ENCODE results near the gene ARHGEF9. TPM values are rescaled to one million over a fixed set of nuclear protein-coding genes. Genes with fewer than 3 reads are reported as not detected.

The ARHGEF9 gene
- polyA plus RNA-seq, 1 of the 3 experiments (the other 2 are of a cell fraction) = 6.4 TPM

GRCh38 chrX:63702556-63702955 is 82.5 kb downstream of the ARHGEF9 start (continued):
- TF ChIP-seq, protein P1, sequence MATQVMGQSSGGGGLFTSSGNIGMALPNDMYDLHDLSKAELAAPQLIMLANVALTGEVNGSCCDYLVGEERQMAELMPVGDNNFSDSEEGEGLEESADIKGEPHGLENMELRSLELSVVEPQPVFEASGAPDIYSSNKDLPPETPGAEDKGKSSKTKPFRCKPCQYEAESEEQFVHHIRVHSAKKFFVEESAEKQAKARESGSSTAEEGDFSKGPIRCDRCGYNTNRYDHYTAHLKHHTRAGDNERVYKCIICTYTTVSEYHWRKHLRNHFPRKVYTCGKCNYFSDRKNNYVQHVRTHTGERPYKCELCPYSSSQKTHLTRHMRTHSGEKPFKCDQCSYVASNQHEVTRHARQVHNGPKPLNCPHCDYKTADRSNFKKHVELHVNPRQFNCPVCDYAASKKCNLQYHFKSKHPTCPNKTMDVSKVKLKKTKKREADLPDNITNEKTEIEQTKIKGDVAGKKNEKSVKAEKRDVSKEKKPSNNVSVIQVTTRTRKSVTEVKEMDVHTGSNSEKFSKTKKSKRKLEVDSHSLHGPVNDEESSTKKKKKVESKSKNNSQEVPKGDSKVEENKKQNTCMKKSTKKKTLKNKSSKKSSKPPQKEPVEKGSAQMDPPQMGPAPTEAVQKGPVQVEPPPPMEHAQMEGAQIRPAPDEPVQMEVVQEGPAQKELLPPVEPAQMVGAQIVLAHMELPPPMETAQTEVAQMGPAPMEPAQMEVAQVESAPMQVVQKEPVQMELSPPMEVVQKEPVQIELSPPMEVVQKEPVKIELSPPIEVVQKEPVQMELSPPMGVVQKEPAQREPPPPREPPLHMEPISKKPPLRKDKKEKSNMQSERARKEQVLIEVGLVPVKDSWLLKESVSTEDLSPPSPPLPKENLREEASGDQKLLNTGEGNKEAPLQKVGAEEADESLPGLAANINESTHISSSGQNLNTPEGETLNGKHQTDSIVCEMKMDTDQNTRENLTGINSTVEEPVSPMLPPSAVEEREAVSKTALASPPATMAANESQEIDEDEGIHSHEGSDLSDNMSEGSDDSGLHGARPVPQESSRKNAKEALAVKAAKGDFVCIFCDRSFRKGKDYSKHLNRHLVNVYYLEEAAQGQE (IDR thresholded peaks at IDR 0.05; ENCODE audit: low read depth, low read length) = no peak
- no peak for TF ChIP-seq TEAD4 (IDR thresholded peaks at IDR 0.05; ENCODE audit: borderline replicate concordance, insufficient read depth)
- no peak for TF ChIP-seq RAD21 (IDR thresholded peaks at IDR 0.05; ENCODE audit: low read length)
- no peak for TF ChIP-seq MEF2A (IDR thresholded peaks at IDR 0.05; ENCODE audit: borderline replicate concordance, low read depth)
- TF ChIP-seq RFX5 (IDR thresholded peaks at IDR 0.05; ENCODE audit: low read length) = no peak
- no peak for TF ChIP-seq USF1 (IDR thresholded peaks at IDR 0.05; ENCODE audit: borderline replicate concordance, low read depth)

DNA sequence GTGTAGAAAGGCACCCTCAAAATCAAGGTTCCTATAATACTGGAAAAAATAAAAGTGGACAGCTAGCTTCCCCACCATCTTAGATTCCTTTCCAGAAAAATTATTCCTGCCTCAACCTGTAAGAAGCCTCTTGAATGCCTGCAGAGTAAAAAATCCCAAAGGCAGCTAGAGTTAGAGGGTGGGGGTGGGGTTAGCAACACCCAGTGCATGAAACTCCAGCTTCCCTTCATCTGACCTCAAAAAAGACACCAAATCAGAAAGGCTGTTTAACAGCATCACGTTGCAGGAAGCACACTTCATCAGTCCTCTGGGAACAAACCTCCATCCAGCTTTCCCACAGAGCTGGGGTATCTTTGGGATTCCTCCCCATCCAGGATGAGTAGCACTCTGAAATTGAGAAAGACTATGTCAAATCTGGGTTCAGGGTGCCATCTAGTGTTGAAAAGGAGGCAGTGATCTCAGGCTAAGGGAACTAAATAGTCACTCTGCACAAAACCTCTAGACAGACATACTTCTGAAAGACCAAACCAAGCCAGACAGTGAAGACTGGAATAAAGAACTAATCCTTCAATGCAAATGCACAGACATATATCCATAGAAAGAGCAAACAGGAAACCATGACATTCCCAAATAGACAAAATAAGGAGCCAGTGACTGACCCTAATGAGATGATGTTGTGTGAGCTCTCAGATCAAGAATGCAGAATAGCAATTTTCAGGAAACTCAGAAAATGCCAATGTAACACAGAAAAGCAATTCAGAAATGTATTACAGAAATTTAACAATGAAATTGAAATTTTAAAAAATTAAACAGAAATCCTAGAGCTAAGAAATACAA is 97.9 kb downstream of the ARHGEF9 start:
- Histone ChIP-seq H3K27ac (ENCODE audit: low read depth in 2 of 2, low read length in 1 of 2) (no peak overlapping the region), H3K36me3 (replicated peaks in 1 of 2; ENCODE audit: control insufficient read depth in 1 of 2, insufficient read depth in 2 of 2, low read length in 1 of 2) (peaks cover 0 to 6% of the 10 kb centered on the region in 2 experiments), H3K9me2 (no peaks in the 10 kb centered on the region), H3K9me3 (peaks cover 7% of the 10 kb centered on the region), H3K4me2 (no peak overlapping the region), H3K79me2 (ENCODE audit: insufficient read depth) (no peaks in the 10 kb centered on the region), H3K4me3 (ENCODE audit: low read depth in 2 of 2, low read length in 1 of 2) (no peak overlapping the region), H3K4me1 (ENCODE audit: control insufficient read depth in 1 of 2, insufficient read depth in 2 of 2, low read depth in 1 of 2, low read length in 1 of 2) (no peaks in the 10 kb centered on the region), H3F3A (replicated peaks; ENCODE audit: insufficient read depth) (no peaks in the 10 kb centered on the region), H3K27me3 (ENCODE audit: insufficient read depth) (no peaks in the 10 kb centered on the region), H3K9ac (no peak overlapping the region), H2AFZ (ENCODE audit: low read depth) (no peak overlapping the region), H4K20me1 (ENCODE audit: insufficient read depth) (no peaks in the 10 kb centered on the region)
- TF ChIP-seq, protein P2, sequence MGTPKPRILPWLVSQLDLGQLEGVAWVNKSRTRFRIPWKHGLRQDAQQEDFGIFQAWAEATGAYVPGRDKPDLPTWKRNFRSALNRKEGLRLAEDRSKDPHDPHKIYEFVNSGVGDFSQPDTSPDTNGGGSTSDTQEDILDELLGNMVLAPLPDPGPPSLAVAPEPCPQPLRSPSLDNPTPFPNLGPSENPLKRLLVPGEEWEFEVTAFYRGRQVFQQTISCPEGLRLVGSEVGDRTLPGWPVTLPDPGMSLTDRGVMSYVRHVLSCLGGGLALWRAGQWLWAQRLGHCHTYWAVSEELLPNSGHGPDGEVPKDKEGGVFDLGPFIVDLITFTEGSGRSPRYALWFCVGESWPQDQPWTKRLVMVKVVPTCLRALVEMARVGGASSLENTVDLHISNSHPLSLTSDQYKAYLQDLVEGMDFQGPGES (IDR thresholded peaks at IDR 0.05; ENCODE audit: low read depth, low read length) = no peak
- TF ChIP-seq FOXM1 (IDR thresholded peaks at IDR 0.05; ENCODE audit: low read depth) (no peak), USF1 (IDR thresholded peaks at IDR 0.05; ENCODE audit: borderline replicate concordance, low read depth) (no peak), RXRA (IDR thresholded peaks at IDR 0.05; ENCODE audit: borderline replicate concordance, low read depth) (no peak), SMC3 (IDR thresholded peaks at IDR 0.05; ENCODE audit: low read depth, low read length) (peak; percentile 57), MEF2A (IDR thresholded peaks at IDR 0.05; ENCODE audit: borderline replicate concordance, low read depth) (no peak), GATA2 (CRISPR knock-in tag; IDR thresholded peaks at IDR 0.05) (no peak), RAD21 (IDR thresholded peaks at IDR 0.05; ENCODE audit: low read length) (peak; percentile 78), ELF1 (IDR thresholded peaks at IDR 0.05) (no peak), TEAD4 (IDR thresholded peaks at IDR 0.05; ENCODE audit: borderline replicate concordance, insufficient read depth) (no peak), CTCF (IDR thresholded peaks at IDR 0.05) (peak; percentile 82), EZH2phosphoT487 (IDR thresholded peaks at IDR 0.05; ENCODE audit: borderline replicate concordance, low read depth) (no peak)
- TF ChIP-seq, protein P3, sequence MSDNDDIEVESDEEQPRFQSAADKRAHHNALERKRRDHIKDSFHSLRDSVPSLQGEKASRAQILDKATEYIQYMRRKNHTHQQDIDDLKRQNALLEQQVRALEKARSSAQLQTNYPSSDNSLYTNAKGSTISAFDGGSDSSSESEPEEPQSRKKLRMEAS (IDR thresholded peaks at IDR 0.05; ENCODE audit: low read depth) = no peak
- TF ChIP-seq, protein P4, sequence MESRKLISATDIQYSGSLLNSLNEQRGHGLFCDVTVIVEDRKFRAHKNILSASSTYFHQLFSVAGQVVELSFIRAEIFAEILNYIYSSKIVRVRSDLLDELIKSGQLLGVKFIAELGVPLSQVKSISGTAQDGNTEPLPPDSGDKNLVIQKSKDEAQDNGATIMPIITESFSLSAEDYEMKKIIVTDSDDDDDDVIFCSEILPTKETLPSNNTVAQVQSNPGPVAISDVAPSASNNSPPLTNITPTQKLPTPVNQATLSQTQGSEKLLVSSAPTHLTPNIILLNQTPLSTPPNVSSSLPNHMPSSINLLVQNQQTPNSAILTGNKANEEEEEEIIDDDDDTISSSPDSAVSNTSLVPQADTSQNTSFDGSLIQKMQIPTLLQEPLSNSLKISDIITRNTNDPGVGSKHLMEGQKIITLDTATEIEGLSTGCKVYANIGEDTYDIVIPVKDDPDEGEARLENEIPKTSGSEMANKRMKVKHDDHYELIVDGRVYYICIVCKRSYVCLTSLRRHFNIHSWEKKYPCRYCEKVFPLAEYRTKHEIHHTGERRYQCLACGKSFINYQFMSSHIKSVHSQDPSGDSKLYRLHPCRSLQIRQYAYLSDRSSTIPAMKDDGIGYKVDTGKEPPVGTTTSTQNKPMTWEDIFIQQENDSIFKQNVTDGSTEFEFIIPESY (IDR thresholded peaks at IDR 0.05; ENCODE audit: borderline replicate concordance, low read depth) = no peak
- 0% methylated on average over 1 of the region's 1 CpG for WGBS (ENCODE audit: low lambda C conversion rate)
- DNase-seq = peak; percentile 42
- ChIA-PET POLR2A (no interaction called here), CTCF (interaction anchor here (0.6 to 2.6 kb wide), 20 partner anchors 10 to 437 kb away, joined by 3 to 16 read pairs (median 3); no protein-coding TSS in a partner anchor)
